Breast epithelium (tissue), 3 donors: ENCODE results near the gene POLR3C.

Experiments used
- CTCF ChIP-seq, 3 donors: fragments of 450-650 bp; IDR thresholded peaks; one replicate each; pipeline ENCODE4 v1.5.1; 2016 to 2017; ENCODE audit warnings: antibody characterized with exemption in 3 of 3, mild to moderate bottlenecking in 3 of 3, moderate library complexity in 3 of 3
- POLR2A ChIP-seq: fragments of 450-650 bp; IDR thresholded peaks from one replicate; pipeline ENCODE4 v1.6.1; 2016; ENCODE audit warnings: antibody characterized with exemption, mild to moderate bottlenecking, moderate library complexity

DNA sequence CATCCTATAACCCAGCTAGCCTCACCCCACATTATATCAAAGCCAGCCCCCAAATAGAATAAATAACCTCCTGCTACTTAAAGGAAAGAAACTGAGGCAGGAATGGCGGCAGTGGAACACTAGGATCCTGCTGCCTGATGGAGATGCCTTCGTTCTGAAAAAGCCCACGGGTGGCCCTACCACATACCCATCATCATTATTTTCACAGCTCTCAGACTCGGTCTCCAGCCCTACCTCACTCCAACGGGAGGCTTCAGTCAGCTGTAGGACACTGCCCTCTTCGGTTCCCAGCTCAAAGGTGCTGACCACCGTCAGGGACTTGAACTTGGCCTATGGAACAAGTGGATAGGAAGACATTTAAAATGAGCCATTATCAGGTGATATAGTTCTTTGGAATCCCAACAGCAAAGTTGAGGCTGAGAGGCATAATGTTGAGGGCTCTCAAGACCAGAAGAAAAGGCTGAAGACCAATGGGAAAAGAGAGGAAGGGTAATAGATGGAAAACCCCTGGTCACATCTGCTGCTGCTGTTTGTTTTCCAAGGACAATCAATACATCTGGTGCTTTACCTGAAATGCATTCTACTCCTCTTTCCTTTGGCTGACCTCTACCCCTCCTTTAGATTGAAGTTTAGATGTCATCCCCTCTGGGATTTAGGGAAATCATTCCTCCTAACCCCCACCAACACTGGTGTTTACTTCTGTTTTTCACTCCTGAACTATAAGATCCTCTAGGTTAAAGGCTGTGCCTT lies 69.5 kb downstream of the POLR3C start:
- TF ChIP-seq POLR2A: no peak
- no peak for TF ChIP-seq CTCF (IDR thresholded peaks at IDR 0.05)
